DMS153 treated with DMSO at 0.1 percent for 48 hours (cell line): ENCODE results near the gene WDFY3.
"Not testable (repeated sequence)": the region's sequence is repeated elsewhere in the genome, so short reads cannot be mapped to it uniquely, and the experiment has no call there.

Experiments
- DNase-seq: peaks from one replicate; lab custom pipeline; 2025; ENCODE audit not compliant: unreplicated experiment; lab: John Stamatoyannopoulos, UW

The WDFY3 gene

GRCh38 chr4:84857296-84857695 lies 109.2 kb downstream of the WDFY3 start:
- no peak for DNase-seq

- no peak for DNase-seq
These were observed 109.9 kb downstream of the WDFY3 start for GRCh38 chr4:84856468-84857049.

- no peak for DNase-seq
These were observed 110.7 kb downstream of the WDFY3 start for GRCh38 chr4:84855774-84856173.

- peak; percentile 46 for DNase-seq
These were observed 114.4 kb downstream of the WDFY3 start for GRCh38 chr4:84852081-84852480.

GRCh38 chr4:84849051-84849640 lies 117.3 kb downstream of the WDFY3 start:
- no peak for DNase-seq

DNA sequence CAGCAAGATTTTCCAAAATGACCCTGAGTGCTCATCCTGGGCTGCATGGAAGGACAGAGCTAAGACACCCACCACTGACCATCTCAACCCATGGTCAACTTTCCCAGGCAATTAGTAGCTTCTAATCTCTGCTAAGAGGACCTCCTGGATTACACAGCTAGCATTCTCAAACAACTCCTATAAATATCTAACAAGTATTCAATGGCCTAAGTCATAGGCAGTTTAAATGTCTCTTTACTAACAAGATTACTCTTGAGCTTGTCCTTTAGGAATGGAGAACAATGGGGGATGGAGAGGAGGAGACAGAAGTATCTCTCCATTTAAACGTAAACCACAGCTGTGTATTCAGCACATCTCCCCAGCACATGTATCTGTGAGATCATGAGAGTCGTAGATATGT lies 118.1 kb downstream of the WDFY3 start:
- DNase-seq: no peak

GRCh38 chr4:84847978-84848377 lies 118.5 kb downstream of the WDFY3 start:
- DNase-seq: no peak

DNA sequence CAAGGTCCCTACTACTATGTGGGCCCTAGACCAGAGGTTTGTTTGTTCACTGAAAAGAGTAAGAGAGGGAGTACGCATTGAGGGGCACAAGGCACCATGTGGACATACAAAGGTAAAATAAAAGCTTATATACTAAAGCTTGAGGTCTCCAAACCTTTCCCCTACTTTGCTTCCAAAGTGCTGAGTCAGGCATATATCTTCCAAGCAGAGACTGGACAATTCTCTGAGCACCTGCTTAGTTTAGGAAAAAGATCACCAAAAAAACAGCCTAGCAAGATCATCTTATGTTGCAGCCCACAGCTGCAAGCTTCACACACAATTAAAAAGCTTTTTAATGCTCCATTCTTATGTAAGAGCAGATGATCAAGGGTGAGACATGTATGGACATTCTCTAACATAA lies 119.5 kb downstream of the WDFY3 start:
- DNase-seq: no peak

DNA sequence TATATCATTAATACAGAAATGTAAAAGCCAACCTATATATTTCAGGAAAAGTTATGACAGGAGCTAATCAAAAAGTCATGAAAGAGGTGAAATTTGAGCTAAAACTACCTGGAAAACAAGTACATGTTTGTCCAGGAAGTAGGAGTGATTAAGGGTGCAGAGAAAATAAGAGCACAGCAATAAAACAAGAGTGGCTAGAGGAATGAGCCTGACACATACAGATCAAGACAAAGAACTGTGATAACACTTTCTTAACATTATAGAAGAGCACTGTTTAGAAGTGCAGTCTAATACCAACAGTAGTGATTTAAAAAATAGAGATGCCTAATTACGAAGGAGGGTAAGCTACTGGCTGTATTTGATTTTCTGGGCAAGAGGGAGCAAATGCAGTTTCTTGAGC lies 125.1 kb downstream of the WDFY3 start:
- no peak for DNase-seq

DNA sequence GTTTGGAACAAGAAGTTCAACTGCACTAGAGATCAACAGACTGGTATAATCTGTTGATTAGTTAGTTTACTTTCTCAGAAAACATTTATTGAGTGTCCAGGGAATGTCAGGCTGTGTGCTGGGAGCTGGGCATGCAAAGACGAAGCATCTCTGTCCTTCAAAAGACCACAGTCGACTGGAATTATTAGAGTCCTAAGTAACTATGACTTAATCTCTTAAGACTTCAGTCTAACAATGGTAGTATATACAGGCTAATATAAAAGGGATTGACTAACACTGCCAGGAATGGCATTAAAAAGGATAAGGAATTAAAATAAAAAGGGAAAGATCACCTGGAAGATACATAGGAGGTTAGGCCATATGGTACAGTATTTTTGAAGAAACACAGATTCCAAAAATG lies 128.7 kb downstream of the WDFY3 start:
- DNase-seq: no peak

DNA sequence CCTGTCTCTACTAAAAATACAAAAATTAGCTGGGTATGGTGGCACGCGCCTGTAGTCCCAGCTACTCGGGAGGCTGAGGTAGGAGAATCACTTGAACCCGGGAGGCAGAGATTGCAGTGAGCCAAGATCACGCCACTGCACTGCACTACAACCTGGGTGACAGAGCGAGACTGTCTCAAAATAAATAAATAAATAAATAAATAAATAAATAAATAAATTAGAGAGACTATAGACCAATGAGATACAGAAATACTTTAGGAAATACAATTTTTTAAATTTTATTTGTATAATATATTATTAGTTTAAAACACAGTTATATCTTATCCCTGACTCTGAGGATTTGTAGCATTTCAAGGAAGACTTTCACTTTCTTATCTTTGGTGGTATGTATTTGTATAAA lies 136.9 kb downstream of the WDFY3 start:
- DNase-seq: not testable (repeated sequence)

- no peak for DNase-seq
These were observed 139.8 kb downstream of the WDFY3 start for GRCh38 chr4:84826681-84827080.

- no peak for DNase-seq
These were observed 140.7 kb downstream of the WDFY3 start for GRCh38 chr4:84825701-84826341.

- no peak for DNase-seq
These were observed 145.4 kb downstream of the WDFY3 start for GRCh38 chr4:84821064-84821463.

DNA sequence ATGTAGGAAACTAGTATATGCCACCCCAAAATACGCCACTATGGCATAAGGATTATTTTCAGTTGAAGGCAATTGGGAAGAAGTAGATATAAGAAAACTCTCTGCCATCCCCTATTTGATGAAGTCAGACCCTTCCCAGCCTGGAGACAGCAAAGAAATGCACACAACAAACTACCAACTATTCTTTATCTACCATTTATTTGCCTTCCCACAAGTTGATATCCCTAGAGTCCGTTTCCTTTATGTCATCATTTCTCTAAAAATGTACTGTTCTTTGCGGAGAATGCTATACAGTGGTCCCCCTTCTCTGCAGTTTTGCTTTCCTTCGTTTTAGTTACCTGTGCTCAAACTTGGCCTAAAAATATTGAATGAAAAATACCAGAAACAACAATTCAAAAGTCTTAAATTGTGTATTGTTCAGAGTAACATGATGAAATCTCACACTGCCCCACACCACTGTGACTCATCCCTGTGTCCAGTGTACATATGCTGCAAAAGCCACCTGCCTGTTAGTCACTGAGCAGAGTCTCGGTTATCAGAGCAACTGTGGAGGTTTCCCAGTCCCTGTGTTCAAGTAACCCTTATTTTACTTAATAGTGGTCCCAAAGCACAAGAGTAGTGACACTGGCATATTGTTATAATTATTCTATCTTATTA lies 152.3 kb downstream of the WDFY3 start:
- DNase-seq: no peak

DNA sequence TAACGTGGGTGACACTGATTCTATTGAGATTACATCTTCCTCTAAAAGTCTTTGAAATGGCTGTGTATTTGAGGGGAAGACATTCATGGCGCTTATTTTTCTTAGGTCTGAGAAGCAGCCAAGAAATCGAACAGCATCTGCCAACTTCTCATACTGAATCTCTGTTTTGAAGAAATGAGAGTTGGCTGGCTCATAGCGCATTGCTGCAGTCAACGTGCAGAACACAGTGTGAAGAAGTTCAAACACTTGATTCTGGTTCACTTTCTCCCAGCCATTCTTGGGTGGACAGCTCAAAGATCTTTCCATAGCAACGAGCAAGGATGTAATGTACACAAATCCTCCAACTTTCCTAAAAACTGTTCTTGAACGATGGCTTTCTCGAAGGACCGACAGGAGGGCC lies 156.5 kb downstream of the WDFY3 start:
- DNase-seq: no peak

DNA sequence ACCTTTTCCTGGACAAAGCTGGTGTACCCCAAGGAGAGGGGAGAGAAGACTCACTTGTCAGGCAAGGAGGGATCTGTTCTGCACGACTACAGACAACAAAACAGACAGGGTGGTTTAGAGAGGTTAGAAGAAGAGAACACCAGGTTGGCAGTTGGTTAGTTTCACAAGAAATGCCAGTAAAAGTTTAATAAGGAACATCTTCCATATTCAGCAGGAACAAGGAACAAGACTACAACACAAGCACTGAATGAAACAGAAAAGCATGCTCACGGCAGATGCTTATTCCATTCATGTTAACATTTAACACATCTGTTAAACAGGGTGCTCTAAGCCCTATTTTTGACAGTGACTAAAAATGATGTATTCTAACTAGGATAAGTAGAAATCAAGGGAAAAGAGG lies 158.2 kb downstream of the WDFY3 start:
- DNase-seq: no peak

- not testable (repeated sequence) for DNase-seq
These were observed 159.9 kb downstream of the WDFY3 start for GRCh38 chr4:84806541-84806940.

DNA sequence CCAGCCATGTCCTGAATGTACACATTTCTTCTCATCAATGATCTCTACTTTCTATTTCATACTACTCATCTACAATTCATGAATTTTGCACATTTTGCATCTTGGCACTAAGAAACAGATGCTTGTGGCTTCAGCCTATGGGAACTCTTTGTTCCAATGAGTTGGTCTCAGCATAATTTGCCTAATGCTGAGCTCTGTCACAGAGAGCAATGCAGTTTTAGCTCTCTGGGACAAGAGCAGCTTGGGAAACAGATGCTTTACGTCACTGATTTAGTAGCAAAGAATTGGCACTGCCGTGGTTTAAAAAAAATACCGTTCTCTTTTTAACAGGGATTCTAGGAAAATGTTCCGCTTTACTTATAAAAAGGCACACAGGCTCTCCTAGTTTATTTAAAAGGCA lies 162.4 kb downstream of the WDFY3 start:
- no peak for DNase-seq

- DNase-seq: no peak
These were observed 162.8 kb downstream of the WDFY3 start for GRCh38 chr4:84803720-84804119.

DNA sequence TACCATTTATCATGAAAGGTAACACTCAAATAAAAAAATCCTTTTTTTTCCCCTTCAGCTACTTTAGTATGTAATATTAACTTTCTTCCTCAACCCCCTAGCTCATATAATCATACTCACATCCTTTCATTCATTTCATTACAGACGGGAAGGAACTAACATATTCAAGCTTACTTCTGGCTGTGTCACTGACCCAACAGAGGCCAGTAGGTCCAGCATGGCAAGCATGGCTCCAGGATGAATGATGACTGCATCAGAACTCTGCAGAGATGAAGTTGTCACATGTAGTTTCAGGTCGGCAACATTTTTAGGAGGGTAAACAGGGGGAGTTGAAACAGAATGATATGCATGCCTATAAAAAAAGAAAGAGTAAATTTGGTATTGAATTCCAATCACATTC lies 163.4 kb downstream of the WDFY3 start:
- no peak for DNase-seq

GRCh38 chr4:84800256-84800655 lies 166.2 kb downstream of the WDFY3 start:
- DNase-seq: no peak
